SK-N-SH (cell line): ENCODE results near the gene TIMD4. TPM values are rescaled to one million over a fixed set of nuclear protein-coding genes. Genes with fewer than 3 reads are reported as not detected.

Source experiments
- CTCF ChIA-PET: fragments of 300-600, 350-600 bp; formaldehyde crosslinking; extraction: SDS; loops from one replicate; lab custom pipeline; 2021; lab: Yijun Ruan, JAX
- POLR2A ChIA-PET: fragments of 350-600 bp; sonication (Branson Sonifier 250); formaldehyde crosslinking; extraction: SDS; loops from one replicate; lab custom pipeline; 2020; ENCODE audit warnings: antibody characterized with exemption, inconsistent platforms; lab: Yijun Ruan, JAX
- DNase-seq: peaks from one replicate; pipeline ENCODE4 v3.0.0; 2012
- H2AFZ ChIP-seq: fragments of 200-600 bp; sonication (generic); 2 replicates; pipeline ENCODE4 v1.8.1; 2016; ENCODE audit warnings: antibody characterized with exemption, mild to moderate bottlenecking, low read depth
- H3F3A ChIP-seq: fragments of 200-600 bp; sonication (generic); replicated peaks from 2 replicates; pipeline ENCODE3; 2016; ENCODE audit warnings: antibody characterized with exemption, mild to moderate bottlenecking; ENCODE audit not compliant: insufficient read depth
- H3K27ac ChIP-seq, 2 experiments: fragments of 200-500 bp in 1 of 2; fragments of 200-600 bp in 1 of 2; sonication (Bioruptor generic) in 1 of 2; sonication (generic), shearing (Covaris generic) in 1 of 2; 2 replicates each; pipeline versions ENCODE4 v1.5.1 to v1.6.1; 2014 to 2016; ENCODE audit warnings: low read depth in 2 of 2, inconsistent platforms in 1 of 2, low read length in 1 of 2, mild to moderate bottlenecking in 1 of 2, mixed read lengths in 1 of 2
- H3K27me3 ChIP-seq: fragments of 200-600 bp; sonication (generic), shearing (Covaris generic); 2 replicates; pipeline ENCODE4 v1.6.1; 2016; ENCODE audit warnings: mixed run types; ENCODE audit not compliant: insufficient read depth
- H3K36me3 ChIP-seq, 2 experiments: fragments of 200-500 bp in 1 of 2; fragments of 200-600 bp in 1 of 2; sonication (Bioruptor generic) in 1 of 2; sonication (generic) in 1 of 2; replicated peaks in 1 of 2; 2 replicates each; pipeline versions ENCODE3 to v1.5.1; 2014 to 2016; ENCODE audit warnings: low read length in 1 of 2, mild to moderate bottlenecking in 1 of 2; ENCODE audit not compliant: insufficient read depth in 2 of 2, control insufficient read depth in 1 of 2
- H3K4me1 ChIP-seq, 2 experiments: fragments of 200-500 bp in 1 of 2; fragments of 200-600 bp in 1 of 2; sonication (Bioruptor generic) in 1 of 2; sonication (generic), shearing (Covaris generic) in 1 of 2; 2 replicates each; pipeline versions ENCODE4 v1.5.1 to v1.6.1; 2014 to 2016; ENCODE audit warnings: low read depth in 1 of 2, low read length in 1 of 2, mixed run types in 1 of 2; ENCODE audit not compliant: insufficient read depth in 2 of 2, control insufficient read depth in 1 of 2
- H3K4me2 ChIP-seq: fragments of 200-600 bp; sonication (generic), shearing (Covaris generic); 2 replicates; pipeline ENCODE4 v1.6.1; 2017; ENCODE audit warnings: mixed run types
- H3K4me3 ChIP-seq, 2 experiments: fragments of 200-500 bp in 1 of 2; fragments of 200-600 bp in 1 of 2; sonication (Bioruptor generic) in 1 of 2; sonication (generic), shearing (Covaris generic) in 1 of 2; 2 replicates each; pipeline versions ENCODE4 v1.5.1 to v1.8.1; 2014 to 2016; ENCODE audit warnings: low read depth in 2 of 2, inconsistent platforms in 1 of 2, low read length in 1 of 2, mild to moderate bottlenecking in 1 of 2, mixed read lengths in 1 of 2, moderate library complexity in 1 of 2
- H3K79me2 ChIP-seq: fragments of 200-600 bp; sonication (generic); 2 replicates; pipeline ENCODE4 v1.8.1; 2017; ENCODE audit warnings: mild to moderate bottlenecking; ENCODE audit not compliant: insufficient read depth
- H3K9ac ChIP-seq: fragments of 200-600 bp; sonication (generic); 2 replicates; pipeline ENCODE4 v1.6.1; 2017; ENCODE audit warnings: mixed run types
- H3K9me2 ChIP-seq: fragments of 200-600 bp; sonication (generic); 2 replicates; pipeline ENCODE4 v1.6.1; 2017; ENCODE audit warnings: mixed run types
- H3K9me3 ChIP-seq: fragments of 200-600 bp; sonication (generic); 2 replicates; pipeline ENCODE4 v1.6.1; 2017; ENCODE audit warnings: mixed run types, mild to moderate bottlenecking, moderate library complexity
- H4K20me1 ChIP-seq: fragments of 200-600 bp; sonication (generic); 2 replicates; pipeline ENCODE4 v1.6.1; 2017; ENCODE audit warnings: mild to moderate bottlenecking, mixed run types; ENCODE audit not compliant: insufficient read depth
- EZH2phosphoT487 ChIP-seq: fragments of 200-600 bp; sonication (generic); IDR thresholded peaks from 2 replicates; pipeline ENCODE4 v1.6.1; 2017; ENCODE audit warnings: low read depth, mixed run types, mild to moderate bottlenecking, antibody characterized with exemption, moderate library complexity, borderline replicate concordance
- FOSL2 ChIP-seq: IDR thresholded peaks from 2 replicates; pipeline ENCODE4 v1.4.0; 2012; ENCODE audit warnings: low read depth, mild to moderate bottlenecking, moderate library complexity, borderline replicate concordance
- GABPA ChIP-seq: IDR thresholded peaks from 2 replicates; pipeline ENCODE4 v1.4.0; 2012; ENCODE audit warnings: low read depth, mild to moderate bottlenecking
- JUND ChIP-seq: IDR thresholded peaks from 2 replicates; pipeline ENCODE4 v1.4.0; 2012
- MEF2A ChIP-seq: IDR thresholded peaks from 2 replicates; pipeline ENCODE4 v1.4.0; 2012; ENCODE audit warnings: low read depth, borderline replicate concordance
- MXI1 ChIP-seq: IDR thresholded peaks from 2 replicates; pipeline ENCODE4 v1.6.1; 2012; ENCODE audit warnings: mild to moderate bottlenecking, low read depth, low read length, improper control_type of control experiment
- NFIC ChIP-seq: IDR thresholded peaks from 2 replicates; pipeline ENCODE4 v1.4.0; 2012; ENCODE audit warnings: borderline replicate concordance
- NRF1 ChIP-seq: IDR thresholded peaks from 2 replicates; pipeline ENCODE4 v1.6.1; 2012; ENCODE audit warnings: low read depth, mild to moderate bottlenecking, low read length
- RXRA ChIP-seq: IDR thresholded peaks from 2 replicates; pipeline ENCODE4 v1.4.0; 2012; ENCODE audit warnings: low read depth, mild to moderate bottlenecking, borderline replicate concordance
- SIN3A ChIP-seq: IDR thresholded peaks from 2 replicates; pipeline ENCODE4 v1.6.1; 2012; ENCODE audit warnings: low read depth, mild to moderate bottlenecking, low read length, moderate library complexity, borderline replicate concordance
- TEAD4 ChIP-seq: IDR thresholded peaks from 2 replicates; pipeline ENCODE4 v1.4.0; 2012; ENCODE audit warnings: mild to moderate bottlenecking, borderline replicate concordance; ENCODE audit not compliant: insufficient read depth
- YY1 ChIP-seq: IDR thresholded peaks from 2 replicates; pipeline ENCODE4 v1.4.0; 2012; ENCODE audit warnings: low read depth, mild to moderate bottlenecking
- WGBS: methylation state at CpG from one replicate; pipeline ENCODE4 v1.1.6; 2017; ENCODE audit warnings: low lambda C conversion rate; 5-methylcytosine and 5-hydroxymethylcytosine counted together
- polyA plus RNA-seq, 3 experiments: library from polyadenylated mRNA; depleted of rRNA; stranded (reverse); fragments of >200 nt; gene quantifications; 2 replicates each; pipeline ENCODE4 v1.2.3, GENCODE V29; 2012
- TF ChIP-seq, protein P1 (sequence below): IDR thresholded peaks from 2 replicates; pipeline ENCODE4 v1.4.0; 2012; ENCODE audit warnings: low read depth
- TF ChIP-seq, protein P2 (sequence below): IDR thresholded peaks from 2 replicates; pipeline ENCODE4 v1.6.1; 2012; ENCODE audit warnings: mild to moderate bottlenecking, low read depth, low read length, moderate library complexity
- TF ChIP-seq, protein P3 (sequence below): fragments of 150-350 bp; IDR thresholded peaks from 2 replicates; pipeline ENCODE4 v1.6.1; 2016; ENCODE audit warnings: mild to moderate bottlenecking, low read depth, low read length

The TIMD4 gene
- polyA plus RNA-seq, 1 of the 3 experiments (the other 2 are of a cell fraction) = not detected

DNA sequence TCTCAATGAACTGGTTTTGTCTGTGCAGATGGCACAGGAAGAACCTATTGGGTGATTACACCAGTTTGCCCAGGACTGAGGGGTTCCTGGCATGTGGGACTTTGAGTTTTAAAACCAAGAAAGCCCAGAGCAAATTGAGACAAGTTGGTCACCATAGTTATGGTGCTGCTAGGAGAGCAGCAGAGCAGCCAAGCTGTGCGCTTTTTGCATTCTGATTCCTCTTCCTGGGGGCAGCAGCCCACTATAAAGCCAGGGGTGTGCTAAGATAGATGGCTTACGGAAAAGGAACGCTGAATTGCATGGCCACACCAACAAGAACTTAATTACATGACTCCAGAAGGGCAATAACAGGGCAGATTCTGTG is 49.7 kb downstream of the TIMD4 start:
- no peaks in the 10 kb centered on the region for H3K79me2 ChIP-seq
- CTCF ChIA-PET = no interaction called here
- 15% methylated on average over 3 of the region's 3 CpGs for WGBS
- no peaks in the 10 kb centered on the region for H4K20me1 ChIP-seq
- TF ChIP-seq FOSL2 (no peak), TEAD4 (no peak), SIN3A (no peak), YY1 (no peak), RXRA (no peak), GABPA (no peak), MEF2A (no peak), EZH2phosphoT487 (no peak), NRF1 (no peak), NFIC (no peak), JUND (no peak)
- TF ChIP-seq, protein P1, sequence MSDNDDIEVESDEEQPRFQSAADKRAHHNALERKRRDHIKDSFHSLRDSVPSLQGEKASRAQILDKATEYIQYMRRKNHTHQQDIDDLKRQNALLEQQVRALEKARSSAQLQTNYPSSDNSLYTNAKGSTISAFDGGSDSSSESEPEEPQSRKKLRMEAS = no peak
- TF ChIP-seq, protein P2, sequence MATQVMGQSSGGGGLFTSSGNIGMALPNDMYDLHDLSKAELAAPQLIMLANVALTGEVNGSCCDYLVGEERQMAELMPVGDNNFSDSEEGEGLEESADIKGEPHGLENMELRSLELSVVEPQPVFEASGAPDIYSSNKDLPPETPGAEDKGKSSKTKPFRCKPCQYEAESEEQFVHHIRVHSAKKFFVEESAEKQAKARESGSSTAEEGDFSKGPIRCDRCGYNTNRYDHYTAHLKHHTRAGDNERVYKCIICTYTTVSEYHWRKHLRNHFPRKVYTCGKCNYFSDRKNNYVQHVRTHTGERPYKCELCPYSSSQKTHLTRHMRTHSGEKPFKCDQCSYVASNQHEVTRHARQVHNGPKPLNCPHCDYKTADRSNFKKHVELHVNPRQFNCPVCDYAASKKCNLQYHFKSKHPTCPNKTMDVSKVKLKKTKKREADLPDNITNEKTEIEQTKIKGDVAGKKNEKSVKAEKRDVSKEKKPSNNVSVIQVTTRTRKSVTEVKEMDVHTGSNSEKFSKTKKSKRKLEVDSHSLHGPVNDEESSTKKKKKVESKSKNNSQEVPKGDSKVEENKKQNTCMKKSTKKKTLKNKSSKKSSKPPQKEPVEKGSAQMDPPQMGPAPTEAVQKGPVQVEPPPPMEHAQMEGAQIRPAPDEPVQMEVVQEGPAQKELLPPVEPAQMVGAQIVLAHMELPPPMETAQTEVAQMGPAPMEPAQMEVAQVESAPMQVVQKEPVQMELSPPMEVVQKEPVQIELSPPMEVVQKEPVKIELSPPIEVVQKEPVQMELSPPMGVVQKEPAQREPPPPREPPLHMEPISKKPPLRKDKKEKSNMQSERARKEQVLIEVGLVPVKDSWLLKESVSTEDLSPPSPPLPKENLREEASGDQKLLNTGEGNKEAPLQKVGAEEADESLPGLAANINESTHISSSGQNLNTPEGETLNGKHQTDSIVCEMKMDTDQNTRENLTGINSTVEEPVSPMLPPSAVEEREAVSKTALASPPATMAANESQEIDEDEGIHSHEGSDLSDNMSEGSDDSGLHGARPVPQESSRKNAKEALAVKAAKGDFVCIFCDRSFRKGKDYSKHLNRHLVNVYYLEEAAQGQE = no peak
- TF ChIP-seq, protein P3, sequence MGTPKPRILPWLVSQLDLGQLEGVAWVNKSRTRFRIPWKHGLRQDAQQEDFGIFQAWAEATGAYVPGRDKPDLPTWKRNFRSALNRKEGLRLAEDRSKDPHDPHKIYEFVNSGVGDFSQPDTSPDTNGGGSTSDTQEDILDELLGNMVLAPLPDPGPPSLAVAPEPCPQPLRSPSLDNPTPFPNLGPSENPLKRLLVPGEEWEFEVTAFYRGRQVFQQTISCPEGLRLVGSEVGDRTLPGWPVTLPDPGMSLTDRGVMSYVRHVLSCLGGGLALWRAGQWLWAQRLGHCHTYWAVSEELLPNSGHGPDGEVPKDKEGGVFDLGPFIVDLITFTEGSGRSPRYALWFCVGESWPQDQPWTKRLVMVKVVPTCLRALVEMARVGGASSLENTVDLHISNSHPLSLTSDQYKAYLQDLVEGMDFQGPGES = no peak
- H3K9me3 ChIP-seq = no peaks in the 10 kb centered on the region
- no peaks in the 10 kb centered on the region for H3K4me1 ChIP-seq
- H2AFZ ChIP-seq = no peak overlapping the region
- no peaks in the 10 kb centered on the region for H3K9me2 ChIP-seq
- no peak overlapping the region for H3K27ac ChIP-seq
- H3K4me2 ChIP-seq = no peak overlapping the region
- H3K9ac ChIP-seq = no peak overlapping the region
- H3K36me3 ChIP-seq = no peaks in the 10 kb centered on the region
- H3F3A ChIP-seq = no peaks in the 10 kb centered on the region
- POLR2A ChIA-PET = no interaction called here
- no peaks in the 10 kb centered on the region for H3K27me3 ChIP-seq
- DNase-seq = no peak
- no peak overlapping the region for H3K4me3 ChIP-seq

DNA sequence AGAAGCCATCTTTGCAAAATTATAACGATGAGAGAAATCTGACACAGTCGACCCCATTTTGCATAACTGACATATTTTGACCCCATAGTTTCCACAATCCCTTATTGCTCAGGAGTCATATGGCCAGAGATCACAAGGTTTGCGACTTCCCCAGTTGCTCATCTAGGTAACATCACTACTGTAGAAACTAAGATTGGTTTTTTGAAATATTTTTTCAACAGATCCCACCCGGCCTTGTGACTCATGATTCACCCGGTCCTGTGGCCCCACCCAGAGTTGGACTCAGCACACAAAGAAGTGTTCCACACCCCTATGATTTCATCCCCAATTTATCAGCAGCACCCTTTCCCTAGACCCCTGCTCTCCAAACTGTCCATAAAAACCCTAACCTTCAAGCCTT is 50.2 kb downstream of the TIMD4 start:
- no peak overlapping the region for H3K9ac ChIP-seq
- H3F3A ChIP-seq = no peaks in the 10 kb centered on the region
- no peaks in the 10 kb centered on the region for H3K79me2 ChIP-seq
- H3K4me2 ChIP-seq = no peak overlapping the region
- DNase-seq = no peak
- no peaks in the 10 kb centered on the region for H4K20me1 ChIP-seq
- H3K27ac ChIP-seq = no peak overlapping the region
- no peak for TF ChIP-seq MXI1
- TF ChIP-seq RXRA = no peak
- TF ChIP-seq JUND = no peak
- TF ChIP-seq MEF2A = no peak
- no peak for TF ChIP-seq FOSL2
- WGBS = 41% methylated on average over 5 of the region's 5 CpGs
- H2AFZ ChIP-seq = no peak overlapping the region
- no peaks in the 10 kb centered on the region for H3K4me1 ChIP-seq
- no peaks in the 10 kb centered on the region for H3K9me3 ChIP-seq
- H3K9me2 ChIP-seq = no peaks in the 10 kb centered on the region
- CTCF ChIA-PET = no interaction called here
- H3K36me3 ChIP-seq = no peaks in the 10 kb centered on the region
- H3K27me3 ChIP-seq = no peaks in the 10 kb centered on the region
- no peak overlapping the region for H3K4me3 ChIP-seq
- POLR2A ChIA-PET = no interaction called here
